Loucy (cell line): ENCODE data around the gene SLC22A17.

ENCODE experiments used
- CTCF ChIP-seq: fragments of 200-600 bp; sonication (generic); conservative IDR thresholded peaks from 2 replicates; pipeline ENCODE4 v1.5.1; 2014; ENCODE audit warnings: mild to moderate bottlenecking, antibody characterized with exemption, low read length
- EZH2phosphoT487 ChIP-seq: fragments of 200-600 bp; IDR thresholded peaks from 2 replicates; pipeline ENCODE4 v1.6.1; 2018; ENCODE audit warnings: antibody characterized with exemption, mild to moderate bottlenecking, moderate library complexity, borderline replicate concordance

GRCh38 chr14:23351681-23352505 is 794 bp downstream of the SLC22A17 start:
- TF ChIP-seq CTCF, result no peak
- no peak for TF ChIP-seq EZH2phosphoT487
